ENCODE data around the gene RAD52. TPM values are rescaled to one million over a fixed set of nuclear protein-coding genes. Genes with fewer than 3 reads are reported as not detected.

The RAD52 gene
- total RNA-seq, 2 donors from 2014 or later, result 10.5 to 13.5 TPM

GRCh38 chr12:873954-874353 is 75.5 kb downstream of the RAD52 start:
- no peaks in the 10 kb centered on the region for H3K9me3 ChIP-seq
- peaks cover 0 to 9% of the 10 kb centered on the region in 2 donors for H3K36me3 ChIP-seq (replicated peaks in 1 of 2; ENCODE audit: insufficient read depth in 1 of 2, low read depth in 2 of 2)
- no peaks in the 10 kb centered on the region for H3K27me3 ChIP-seq
- no peak overlapping the region for H3K4me3 ChIP-seq
- no peak for TF ChIP-seq CTCF (IDR thresholded peaks at IDR 0.05)
- TF ChIP-seq POLR2A (IDR thresholded peaks at IDR 0.05), result no peak
- H3K27ac ChIP-seq, result no peak overlapping the region
- WGBS, 2 donors, result 67 to 81% methylated on average over 2 of the region's 2 CpGs
- H3K4me1 ChIP-seq, result no peaks in the 10 kb centered on the region
- DNase-seq, result no peak
- ATAC-seq, result no peak
- intact Hi-C loops (cut with DNase I), result no loop called here

GRCh38 chr12:870378-870777 is 79.1 kb downstream of the RAD52 start:
- no peak for DNase-seq

GRCh38 chr12:868722-869121 is 80.8 kb downstream of the RAD52 start:
- intact Hi-C loops (cut with DNase I), result no loop called here
- ATAC-seq, result no peak
- Histone ChIP-seq H3K27me3 (no peaks in the 10 kb centered on the region), H3K4me3 (no peak overlapping the region), H3K27ac (no peak overlapping the region), H3K4me1 (no peaks in the 10 kb centered on the region), H3K36me3 (replicated peaks in 1 of 2; ENCODE audit: insufficient read depth in 1 of 2, low read depth in 2 of 2) (peaks cover 5 to 11% of the 10 kb centered on the region in 2 donors), H3K9me3 (no peaks in the 10 kb centered on the region)
- TF ChIP-seq POLR2A (IDR thresholded peaks at IDR 0.05) (no peak), CTCF (IDR thresholded peaks at IDR 0.05) (no peak)
- DNase-seq, result no peak
- 73 to 90% methylated on average over 3 of the region's 3 CpGs for WGBS, 2 donors

More at GRCh38 chr12:870378-870777, 79.1 kb downstream of the RAD52 start:
- Histone ChIP-seq H3K27me3 (no peaks in the 10 kb centered on the region), H3K4me1 (no peaks in the 10 kb centered on the region), H3K27ac (no peak overlapping the region), H3K9me3 (no peaks in the 10 kb centered on the region), H3K4me3 (no peak overlapping the region), H3K36me3 (replicated peaks in 1 of 2; ENCODE audit: insufficient read depth in 1 of 2, low read depth in 2 of 2) (peaks cover 2 to 6% of the 10 kb centered on the region in 2 donors)
- 74 to 89% methylated on average over 1 of the region's 1 CpG for WGBS, 2 donors
- no peak for ATAC-seq
- TF ChIP-seq POLR2A (IDR thresholded peaks at IDR 0.05), result no peak
- intact Hi-C loops (cut with DNase I), result no loop called here

GRCh38 chr12:867905-868304 is 81.6 kb downstream of the RAD52 start:
- Histone ChIP-seq H3K9me3 (no peaks in the 10 kb centered on the region), H3K36me3 (replicated peaks in 1 of 2; ENCODE audit: insufficient read depth in 1 of 2, low read depth in 2 of 2) (peaks cover 5 to 11% of the 10 kb centered on the region in 2 donors), H3K27ac (no peak overlapping the region), H3K4me3 (no peak overlapping the region), H3K4me1 (no peaks in the 10 kb centered on the region), H3K27me3 (no peaks in the 10 kb centered on the region)
- intact Hi-C loops (cut with DNase I), result no loop called here
- WGBS, 2 donors, result 84 to 93% methylated on average over 4 to 5 of the region's 5 CpGs
- ATAC-seq (no peak), DNase-seq (no peak)
- TF ChIP-seq POLR2A (IDR thresholded peaks at IDR 0.05), result no peak
- no peak for TF ChIP-seq CTCF (IDR thresholded peaks at IDR 0.05)

GRCh38 chr12:865614-866013 is 83.9 kb downstream of the RAD52 start:
- H3K27ac ChIP-seq, result no peak overlapping the region
- TF ChIP-seq CTCF (IDR thresholded peaks at IDR 0.05) (no peak), POLR2A (IDR thresholded peaks at IDR 0.05) (no peak)
- DNase-seq, result no peak
- no peaks in the 10 kb centered on the region for H3K4me1 ChIP-seq
- H3K9me3 ChIP-seq, result no peaks in the 10 kb centered on the region
- no peak overlapping the region for H3K4me3 ChIP-seq
- no peaks in the 10 kb centered on the region for H3K27me3 ChIP-seq
- ATAC-seq, result no peak
- whole genome bisulfite sequencing, 2 donors, result 81 to 96% methylated on average over 1 of the region's 1 CpG
- intact Hi-C loops (cut with DNase I), result no loop called here
- peaks cover 5 to 14% of the 10 kb centered on the region in 2 donors for H3K36me3 ChIP-seq (replicated peaks in 1 of 2; ENCODE audit: insufficient read depth in 1 of 2, low read depth in 2 of 2)

Data from body of pancreas (tissue), 4 donors.